ENCODE data around the gene TNFAIP8.

TNFAIP8 gene

GRCh38 chr5:119397518-119398380 is 41.9 kb downstream of the TNFAIP8 start:
- TF ChIP-seq, protein P1, sequence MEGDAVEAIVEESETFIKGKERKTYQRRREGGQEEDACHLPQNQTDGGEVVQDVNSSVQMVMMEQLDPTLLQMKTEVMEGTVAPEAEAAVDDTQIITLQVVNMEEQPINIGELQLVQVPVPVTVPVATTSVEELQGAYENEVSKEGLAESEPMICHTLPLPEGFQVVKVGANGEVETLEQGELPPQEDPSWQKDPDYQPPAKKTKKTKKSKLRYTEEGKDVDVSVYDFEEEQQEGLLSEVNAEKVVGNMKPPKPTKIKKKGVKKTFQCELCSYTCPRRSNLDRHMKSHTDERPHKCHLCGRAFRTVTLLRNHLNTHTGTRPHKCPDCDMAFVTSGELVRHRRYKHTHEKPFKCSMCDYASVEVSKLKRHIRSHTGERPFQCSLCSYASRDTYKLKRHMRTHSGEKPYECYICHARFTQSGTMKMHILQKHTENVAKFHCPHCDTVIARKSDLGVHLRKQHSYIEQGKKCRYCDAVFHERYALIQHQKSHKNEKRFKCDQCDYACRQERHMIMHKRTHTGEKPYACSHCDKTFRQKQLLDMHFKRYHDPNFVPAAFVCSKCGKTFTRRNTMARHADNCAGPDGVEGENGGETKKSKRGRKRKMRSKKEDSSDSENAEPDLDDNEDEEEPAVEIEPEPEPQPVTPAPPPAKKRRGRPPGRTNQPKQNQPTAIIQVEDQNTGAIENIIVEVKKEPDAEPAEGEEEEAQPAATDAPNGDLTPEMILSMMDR (IDR thresholded peaks at IDR 0.05; ENCODE audit: borderline replicate concordance, insufficient read depth, low read depth, low read length): no peak

DNA sequence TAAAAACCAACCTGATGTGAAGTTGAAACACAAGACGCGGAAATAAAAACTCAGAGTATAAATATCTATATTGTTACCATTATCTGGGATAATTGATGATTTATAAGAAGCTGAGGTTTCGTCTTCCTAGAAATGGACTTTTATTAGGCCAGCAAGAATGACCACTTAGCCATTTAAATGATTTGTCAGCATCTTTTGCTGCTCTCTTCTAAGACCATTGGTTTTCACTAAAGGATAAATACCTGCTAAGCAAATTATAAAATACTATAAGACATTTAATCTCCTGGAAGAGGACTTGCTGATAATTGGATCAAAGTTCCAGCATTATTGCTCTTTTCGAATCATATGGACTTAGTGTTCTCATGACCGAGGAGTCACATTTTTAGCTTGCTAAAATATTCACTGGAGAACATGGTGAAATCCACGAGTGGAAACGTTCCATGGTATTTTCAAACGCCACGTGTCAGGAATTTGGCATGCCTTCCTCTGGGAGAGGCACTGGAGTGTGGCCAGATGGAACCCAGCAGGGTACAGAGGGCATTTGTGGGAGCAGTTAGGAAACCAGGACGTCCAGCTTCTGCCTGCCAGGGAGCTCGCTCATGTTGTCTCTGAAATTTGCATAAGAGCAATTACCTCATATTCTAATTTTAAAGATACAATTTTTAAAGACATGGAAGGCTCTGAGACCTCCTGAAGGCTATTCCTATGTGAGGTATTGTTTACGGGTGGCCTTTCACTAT is 43.1 kb downstream of the TNFAIP8 start:
- H3K4me3 ChIP-seq (ENCODE audit: low read depth, low read length): no peak overlapping the region
- TF ChIP-seq, protein P1 (IDR thresholded peaks at IDR 0.05; ENCODE audit: borderline replicate concordance, insufficient read depth, low read depth, low read length): no peak

More at GRCh38 chr5:119397518-119398380, 41.9 kb downstream of the TNFAIP8 start:
- H3K4me3 ChIP-seq (ENCODE audit: low read depth, low read length): no peak overlapping the region

GRCh38 chr5:119400245-119400644 is 44.4 kb downstream of the TNFAIP8 start:
- no peak overlapping the region for H3K4me3 ChIP-seq (ENCODE audit: low read depth, low read length)
- TF ChIP-seq, protein P1 (IDR thresholded peaks at IDR 0.05; ENCODE audit: borderline replicate concordance, insufficient read depth, low read depth, low read length): no peak

DNA sequence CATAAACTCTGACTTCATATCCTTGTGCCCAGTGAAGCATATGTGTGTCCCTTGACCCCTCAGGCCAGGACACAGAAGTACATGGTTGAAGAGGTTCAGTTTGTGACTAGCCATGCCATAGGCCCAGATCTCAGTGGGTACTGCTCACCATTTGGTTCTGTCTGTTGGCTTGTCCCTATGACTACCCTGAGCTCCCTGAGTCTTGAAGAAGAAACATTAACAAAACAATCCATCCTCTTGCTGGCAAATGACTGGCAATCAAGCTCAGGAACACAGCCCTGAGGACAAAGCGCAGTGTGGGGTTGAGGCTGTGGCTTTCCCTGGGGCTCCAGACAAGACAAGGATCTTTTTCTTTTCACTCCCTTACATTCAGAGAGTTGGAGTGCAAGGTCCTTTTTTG is 46.3 kb downstream of the TNFAIP8 start:
- TF ChIP-seq, protein P1 (IDR thresholded peaks at IDR 0.05; ENCODE audit: borderline replicate concordance, insufficient read depth, low read depth, low read length): no peak
- H3K4me3 ChIP-seq (ENCODE audit: low read depth, low read length): no peak overlapping the region

DNA sequence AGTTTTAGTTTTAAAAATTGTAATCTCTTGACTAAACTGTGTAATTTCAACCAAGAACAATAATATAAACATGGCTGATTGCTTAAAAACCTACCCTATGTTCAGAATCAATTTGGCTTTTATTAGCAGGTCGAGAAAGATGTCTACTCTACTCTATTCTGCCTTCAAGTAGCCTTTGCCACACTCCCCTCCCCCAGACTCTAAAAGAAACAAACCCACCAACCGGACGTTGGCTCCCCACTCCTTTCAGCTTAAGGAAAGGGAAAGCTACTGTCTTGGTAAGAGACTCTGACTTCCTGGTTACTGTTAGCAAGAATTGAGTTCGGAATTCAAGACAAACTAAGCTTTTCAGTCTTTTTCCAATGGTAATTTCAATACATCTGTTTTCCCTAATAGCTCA is 46.7 kb downstream of the TNFAIP8 start:
- H3K4me3 ChIP-seq (ENCODE audit: low read depth, low read length): no peak overlapping the region
- TF ChIP-seq, protein P1 (IDR thresholded peaks at IDR 0.05; ENCODE audit: borderline replicate concordance, insufficient read depth, low read depth, low read length): no peak

- H3K4me3 ChIP-seq (ENCODE audit: low read depth, low read length): no peak overlapping the region
- TF ChIP-seq, protein P1 (IDR thresholded peaks at IDR 0.05; ENCODE audit: borderline replicate concordance, insufficient read depth, low read depth, low read length): no peak
Observed at GRCh38 chr5:119404033-119404432, 48.2 kb downstream of the TNFAIP8 start.

Measured in GM12875 (cell line).